Epithelial cell of proximal tubule (primary cell): ENCODE results near the gene RPAP2. TPM values are rescaled to one million over a fixed set of nuclear protein-coding genes. Genes with fewer than 3 reads are reported as not detected.

Experiments used
- DNase-seq: peaks from one replicate; pipeline ENCODE4 v3.0.0-alpha.2; 2011; ENCODE audit warnings: low read depth
- H3K4me3 ChIP-seq: 2 replicates; pipeline ENCODE4 v1.5.1; 2011; ENCODE audit warnings: low read depth, mild to moderate bottlenecking, low read length
- CTCF ChIP-seq: conservative IDR thresholded peaks from 2 replicates; pipeline ENCODE4 v1.5.1; 2012; ENCODE audit warnings: low read depth, mild to moderate bottlenecking, low read length
- total RNA-seq: library from RNA; depleted of rRNA; stranded (reverse); fragments of >200 nt; gene quantifications from 2 replicates; pipeline ENCODE4 v1.2.3, GENCODE V29; 2015

Gene RPAP2
- total RNA-seq, 1 donor from 2014 or later, result 3.7 TPM

GRCh38 chr1:92446546-92446945 is 147.7 kb downstream of the RPAP2 start:
- no peak for TF ChIP-seq CTCF

GRCh38 chr1:92447033-92447681 is 148.3 kb downstream of the RPAP2 start:
- TF ChIP-seq CTCF, result no peak
- DNase-seq, result no peak
- H3K4me3 ChIP-seq, result no peak overlapping the region

More at GRCh38 chr1:92446546-92446945, 147.7 kb downstream of the RPAP2 start:
- no peak overlapping the region for H3K4me3 ChIP-seq
- DNase-seq, result no peak

- TF ChIP-seq CTCF, result no peak
- DNase-seq, result no peak
These were observed 149.1 kb downstream of the RPAP2 start for GRCh38 chr1:92447976-92448375.

More at GRCh38 chr1:92447976-92448375, 149.1 kb downstream of the RPAP2 start:
- H3K4me3 ChIP-seq, result no peak overlapping the region

Other genes starting within 250 kb of the RPAP2 start
- gene SETSIP, start 223.6 kb upstream of the RPAP2 start, total RNA-seq, result 0.14 TPM in 1 of 2 replicates, not detected in the other
- 1.8 and 8.7 TPM in 2 replicates for gene BTBD8, start 218.7 kb upstream of the RPAP2 start, total RNA-seq
- not detected in 2 replicates for gene C1orf146, start 81.1 kb upstream of the RPAP2 start, total RNA-seq
- gene GLMN, start 72 bp upstream of the RPAP2 start, total RNA-seq, result 7.0 and 14.6 TPM in 2 replicates
- gene GFI1, start 187.9 kb downstream of the RPAP2 start, total RNA-seq, result 0.12 and 0.14 TPM in 2 replicates